GM23248 (cell line): Measurements from ENCODE around the gene COX18. TPM values are rescaled to one million over a fixed set of nuclear protein-coding genes. Genes with fewer than 3 reads are reported as not detected.

Experiments
- DNase-seq: peaks from one replicate; pipeline ENCODE4 v3.0.0-alpha.2; 2015
- H2AFZ ChIP-seq: fragments of 200-600 bp; sonication (generic); 2 replicates; pipeline ENCODE4 v1.6.1; 2016; ENCODE audit warnings: antibody characterized with exemption
- H3F3A ChIP-seq: fragments of 200-600 bp; sonication (generic); 2 replicates; pipeline ENCODE4 v1.6.1; 2016; ENCODE audit warnings: mild to moderate bottlenecking, antibody characterized with exemption, mixed run types; ENCODE audit not compliant: insufficient read depth
- H3K27ac ChIP-seq: fragments of 200-600 bp; sonication (generic); 2 replicates; pipeline ENCODE4 v1.5.1; 2016; ENCODE audit warnings: mild to moderate bottlenecking
- H3K27me3 ChIP-seq: fragments of 200-600 bp; sonication (generic); replicated peaks from 2 replicates; pipeline ENCODE4 v1.6.1; 2016; ENCODE audit warnings: mild to moderate bottlenecking; ENCODE audit not compliant: insufficient read depth
- H3K36me3 ChIP-seq: fragments of 200-600 bp; sonication (generic); 2 replicates; pipeline ENCODE4 v1.6.1; 2016; ENCODE audit warnings: low read depth, mild to moderate bottlenecking
- H3K4me1 ChIP-seq: fragments of 200-600 bp; sonication (generic); 2 replicates; pipeline ENCODE4 v1.6.1; 2016; ENCODE audit warnings: mild to moderate bottlenecking; ENCODE audit not compliant: insufficient read depth
- H3K4me2 ChIP-seq: fragments of 200-600 bp; sonication (generic); one replicate; pipeline ENCODE4 v1.6.1; 2016; ENCODE audit warnings: mild to moderate bottlenecking; ENCODE audit not compliant: unreplicated experiment
- H3K4me3 ChIP-seq: fragments of 200-600 bp; sonication (generic); 2 replicates; pipeline ENCODE4 v1.5.1; 2016; ENCODE audit warnings: mild to moderate bottlenecking
- H3K79me2 ChIP-seq: fragments of 200-600 bp; sonication (generic); 2 replicates; pipeline ENCODE4 v1.6.1; 2016; ENCODE audit warnings: mild to moderate bottlenecking; ENCODE audit not compliant: insufficient read depth
- H3K9ac ChIP-seq: fragments of 200-600 bp; sonication (generic); 2 replicates; pipeline ENCODE4 v1.6.1; 2016; ENCODE audit warnings: mild to moderate bottlenecking
- H3K9me2 ChIP-seq: fragments of 200-600 bp; sonication (generic); 2 replicates; pipeline ENCODE4 v1.6.1; 2016; ENCODE audit warnings: mixed run types, mild to moderate bottlenecking, moderate library complexity; ENCODE audit not compliant: insufficient read depth
- H3K9me3 ChIP-seq: fragments of 200-600 bp; sonication (generic); one replicate; pipeline ENCODE4 v1.6.1; 2017; ENCODE audit warnings: low read depth
- H4K20me1 ChIP-seq: fragments of 200-600 bp; sonication (generic); 2 replicates; pipeline ENCODE4 v1.6.0; 2016; ENCODE audit not compliant: insufficient read depth
- EZH2 ChIP-seq: fragments of 200-600 bp; sonication (generic); IDR thresholded peaks from 2 replicates; pipeline ENCODE4 v1.6.1; 2018; ENCODE audit warnings: antibody characterized with exemption, mild to moderate bottlenecking; ENCODE audit not compliant: insufficient read depth, poor library complexity, severe bottlenecking
- EZH2phosphoT487 ChIP-seq: fragments of 200-600 bp; sonication (generic); IDR thresholded peaks from 2 replicates; pipeline ENCODE4 v1.6.1; 2018; ENCODE audit warnings: antibody characterized with exemption, moderate library complexity, mild to moderate bottlenecking, low read depth; ENCODE audit not compliant: insufficient read depth
- WGBS, 2 experiments: methylation state at CpG; one replicate each; pipeline ENCODE4 v1.1.6; 2015 to 2017; ENCODE audit warnings: low lambda C conversion rate in 2 of 2, low coverage in 1 of 2; ENCODE audit errors: missing lambda C conversion rate in 2 of 2; 5-methylcytosine and 5-hydroxymethylcytosine counted together
- in situ Hi-C: fragments of 300-500 bp; cut with MboI; formaldehyde crosslinking; loops from 2 replicates; pipeline ENCODE4 v1.15.0; 2020
- polyA plus RNA-seq: library from polyadenylated mRNA; unstranded; fragments of >200 nt; fragmentation: Nextera tagmentation; extraction: Ambion mirVana; gene quantifications from 2 replicates; pipeline ENCODE4 v1.2.1, GENCODE V29; 2016
- total RNA-seq: library from RNA; depleted of rRNA; stranded (reverse); fragments of >200 nt; shearing (Covaris generic); gene quantifications from 2 replicates; pipeline ENCODE4 v1.2.3, GENCODE V29; 2014

Gene COX18
- total and polyA plus RNA-seq, 2 experiments from 2014 or later: 3.6 to 22.8 TPM

DNA sequence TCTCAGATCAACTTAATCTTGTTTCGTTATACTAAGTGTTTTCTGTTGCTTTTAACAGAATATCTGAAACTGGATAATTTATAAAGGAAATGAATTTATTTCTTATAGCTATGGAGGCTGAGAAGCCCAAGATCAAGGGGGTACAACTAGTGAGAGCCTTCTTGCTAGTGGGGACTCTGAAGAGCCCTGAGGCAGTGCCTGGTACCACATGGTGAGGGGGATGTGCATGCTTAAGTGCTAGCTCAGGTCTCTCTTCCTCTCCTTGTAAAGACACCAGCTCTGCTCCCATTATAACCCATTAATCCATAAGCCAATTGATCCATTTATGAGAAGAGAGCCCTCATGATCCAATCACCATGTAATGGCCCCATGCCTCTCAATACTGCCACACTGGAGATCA is 17.9 kb downstream of the COX18 start:
- H3K27me3 ChIP-seq: no peaks in the 10 kb centered on the region
- H3K4me3 ChIP-seq: no peak overlapping the region
- H4K20me1 ChIP-seq: no peaks in the 10 kb centered on the region
- H3K27ac ChIP-seq: no peak overlapping the region
- H3K4me1 ChIP-seq: no peaks in the 10 kb centered on the region
- DNase-seq: no peak
- no peaks in the 10 kb centered on the region for H3K79me2 ChIP-seq
- in situ Hi-C loops: no loop called here
- H3K4me2 ChIP-seq: no peak overlapping the region
- no peaks in the 10 kb centered on the region for H3K9me2 ChIP-seq
- no peak overlapping the region for H2AFZ ChIP-seq
- H3K9ac ChIP-seq: no peak overlapping the region
- no peaks in the 10 kb centered on the region for H3K9me3 ChIP-seq
- peaks cover 4% of the 10 kb centered on the region; the same call in 1 of the 2 replicates for H3F3A ChIP-seq
- TF ChIP-seq EZH2phosphoT487 (no peak), EZH2 (no peak)
- 95 to 100% methylated on average over 1 of the region's 1 CpG for WGBS, 2 experiments
- H3K36me3 ChIP-seq: peaks cover 15% of the 10 kb centered on the region

- 60 to 64% methylated on average over 7 of the region's 7 CpGs for WGBS, 2 experiments
- no peaks in the 10 kb centered on the region for H3K9me3 ChIP-seq
- H3K27me3 ChIP-seq: no peaks in the 10 kb centered on the region
- no peak for TF ChIP-seq EZH2
- no peak for TF ChIP-seq EZH2phosphoT487
- H3K27ac ChIP-seq: no peak overlapping the region
- H3K79me2 ChIP-seq: no peaks in the 10 kb centered on the region
- no peak for DNase-seq
- in situ Hi-C loops: no loop called here
- no peak overlapping the region for H3K9ac ChIP-seq
- H3K4me3 ChIP-seq: no peak overlapping the region
- no peaks in the 10 kb centered on the region for H3K4me1 ChIP-seq
- no peaks in the 10 kb centered on the region for H3F3A ChIP-seq
- H3K4me2 ChIP-seq: no peak overlapping the region
- no peaks in the 10 kb centered on the region for H3K36me3 ChIP-seq
- H3K9me2 ChIP-seq: no peaks in the 10 kb centered on the region
- no peaks in the 10 kb centered on the region for H4K20me1 ChIP-seq
- H2AFZ ChIP-seq: no peak overlapping the region
Observed at GRCh38 chr4:73045879-73046278, 23.6 kb downstream of the COX18 start.

- WGBS, 2 experiments: 77 to 82% methylated on average over 4 of the region's 4 CpGs
- Histone ChIP-seq H3K4me1 (no peaks in the 10 kb centered on the region), H3K4me2 (no peak overlapping the region), H3K4me3 (no peak overlapping the region), H2AFZ (no peak overlapping the region), H3K9ac (no peak overlapping the region), H3K9me3 (no peaks in the 10 kb centered on the region), H3K9me2 (no peaks in the 10 kb centered on the region), H3K36me3 (no peaks in the 10 kb centered on the region), H3K79me2 (no peaks in the 10 kb centered on the region), H3K27ac (no peak overlapping the region), H4K20me1 (no peaks in the 10 kb centered on the region), H3F3A (no peaks in the 10 kb centered on the region), H3K27me3 (no peaks in the 10 kb centered on the region)
- no peak for TF ChIP-seq EZH2
- TF ChIP-seq EZH2phosphoT487: no peak
- in situ Hi-C loops: no loop called here
- DNase-seq: no peak
Observed at GRCh38 chr4:73037057-73037456, 32.5 kb downstream of the COX18 start.

GRCh38 chr4:73036123-73036522 is 33.4 kb downstream of the COX18 start:
- in situ Hi-C loops: no loop called here
- Histone ChIP-seq H3F3A (no peaks in the 10 kb centered on the region), H3K27me3 (no peaks in the 10 kb centered on the region), H3K4me2 (no peak overlapping the region), H3K79me2 (no peaks in the 10 kb centered on the region), H4K20me1 (no peaks in the 10 kb centered on the region), H3K9ac (no peak overlapping the region), H3K4me3 (no peak overlapping the region), H3K9me2 (no peaks in the 10 kb centered on the region), H3K4me1 (no peaks in the 10 kb centered on the region), H2AFZ (no peak overlapping the region), H3K9me3 (no peaks in the 10 kb centered on the region), H3K36me3 (no peaks in the 10 kb centered on the region), H3K27ac (no peak overlapping the region)
- DNase-seq: no peak
- 26 to 33% methylated on average over 1 of the region's 1 CpG for WGBS, 2 experiments
- TF ChIP-seq EZH2: no peak
- TF ChIP-seq EZH2phosphoT487: no peak

GRCh38 chr4:73034896-73035295 is 34.6 kb downstream of the COX18 start:
- in situ Hi-C loops: no loop called here
- Histone ChIP-seq H2AFZ (no peak overlapping the region), H3K4me3 (no peak overlapping the region), H4K20me1 (no peaks in the 10 kb centered on the region), H3K9ac (no peak overlapping the region), H3K79me2 (no peaks in the 10 kb centered on the region), H3K9me2 (no peaks in the 10 kb centered on the region), H3K4me1 (no peaks in the 10 kb centered on the region), H3K9me3 (no peaks in the 10 kb centered on the region), H3K27ac (no peak overlapping the region), H3K4me2 (no peak overlapping the region), H3K27me3 (no peaks in the 10 kb centered on the region), H3K36me3 (no peaks in the 10 kb centered on the region), H3F3A (no peaks in the 10 kb centered on the region)
- WGBS, 2 experiments: 62 to 78% methylated on average over 2 of the region's 2 CpGs
- TF ChIP-seq EZH2phosphoT487: no peak
- TF ChIP-seq EZH2: no peak
- DNase-seq: no peak
